Keratinocyte (primary cell): ENCODE data around the gene BICDL2. TPM values are rescaled to one million over a fixed set of nuclear protein-coding genes. Genes with fewer than 3 reads are reported as not detected.

ENCODE experiments used
- DNase-seq: peaks from one replicate; pipeline ENCODE4 v3.0.0-alpha.2; 2011; ENCODE audit warnings: low read depth, missing footprints, low spot score
- FAIRE-seq: peaks from 2 replicates; lab custom pipeline; 2011; peaks lifted over from hg19 to GRCh38; lab: Jason Lieb, UNC
- H2AFZ ChIP-seq: 2 replicates; pipeline ENCODE4 v1.6.0; 2012; ENCODE audit warnings: low read length, control low read depth, inconsistent platforms; ENCODE audit not compliant: control insufficient read depth
- H3K27ac ChIP-seq: 2 replicates; pipeline ENCODE4 v1.5.1; 2011; ENCODE audit warnings: low read length; ENCODE audit not compliant: control insufficient read depth, insufficient read depth
- H3K27me3 ChIP-seq: 3 replicates; pipeline ENCODE4 v1.6.0; 2011; ENCODE audit warnings: low read length; ENCODE audit not compliant: control insufficient read depth, insufficient read depth; ENCODE audit errors: extremely low read depth
- H3K36me3 ChIP-seq, 2 experiments: 2 replicates in 1 of 2; 3 replicates in 1 of 2; pipeline ENCODE4 v1.5.1; 2011; ENCODE audit warnings: low read length in 2 of 2, mild to moderate bottlenecking in 1 of 2; ENCODE audit not compliant: control insufficient read depth in 2 of 2, insufficient read depth in 2 of 2; ENCODE audit errors: extremely low read depth in 1 of 2
- H3K4me1 ChIP-seq: 3 replicates; pipeline ENCODE4 v1.5.1; 2011; ENCODE audit warnings: low read length; ENCODE audit not compliant: control insufficient read depth, insufficient read depth; ENCODE audit errors: extremely low read depth
- H3K4me2 ChIP-seq: 3 replicates; pipeline ENCODE4 v1.6.0; 2011; ENCODE audit warnings: low read depth, low read length; ENCODE audit not compliant: control insufficient read depth, insufficient read depth; ENCODE audit errors: extremely low read depth
- H3K4me3 ChIP-seq, 3 experiments: fragments of 200-600 bp in 1 of 3; sonication (generic) in 1 of 3; 2 replicates in 2 of 3; 3 replicates in 1 of 3; pipeline ENCODE4 v1.5.1; 2011 to 2016; ENCODE audit warnings: low read length in 3 of 3, mild to moderate bottlenecking in 3 of 3, control low read depth in 2 of 3, inconsistent platforms in 1 of 3, low read depth in 1 of 3, mixed read lengths in 1 of 3, mixed run types in 1 of 3, moderate library complexity in 1 of 3; ENCODE audit not compliant: control insufficient read depth in 2 of 3, insufficient read depth in 2 of 3; ENCODE audit errors: extremely low read depth in 1 of 3
- H3K79me2 ChIP-seq: 2 replicates; pipeline ENCODE4 v1.6.0; 2012; ENCODE audit warnings: low read length; ENCODE audit not compliant: control insufficient read depth, insufficient read depth
- H3K9ac ChIP-seq: 3 replicates; pipeline ENCODE4 v1.6.0; 2011; ENCODE audit warnings: low read length; ENCODE audit not compliant: control insufficient read depth, insufficient read depth; ENCODE audit errors: extremely low read depth
- H3K9me1 ChIP-seq: 3 replicates; pipeline ENCODE4 v1.6.0; 2011; ENCODE audit warnings: low read length; ENCODE audit not compliant: control insufficient read depth, insufficient read depth; ENCODE audit errors: extremely low read depth
- H3K9me3 ChIP-seq: 2 replicates; pipeline ENCODE4 v1.5.1; 2012; ENCODE audit warnings: low read depth, low read length; ENCODE audit not compliant: control insufficient read depth
- H4K20me1 ChIP-seq: 3 replicates; pipeline ENCODE4 v1.6.0; 2011; ENCODE audit warnings: low read length; ENCODE audit not compliant: control insufficient read depth, insufficient read depth; ENCODE audit errors: extremely low read depth
- EZH2 ChIP-seq: IDR thresholded peaks from one replicate; pipeline ENCODE4 v1.6.1; 2012; ENCODE audit warnings: inconsistent platforms, mild to moderate bottlenecking, low read length, moderate library complexity
- dilution Hi-C: fragments of 300-500 bp; cut with MboI; formaldehyde crosslinking; loops from one replicate; pipeline ENCODE4 v1.7.0; 2020; ENCODE audit warnings: low sequenced_read_pairs; ENCODE audit not compliant: extremely low pct_ligation_motif_present
- polyA plus RNA-seq, 5 experiments: library from polyadenylated mRNA; depleted of rRNA in 3 of 5; stranded (reverse) in 3 of 5; stranded (forward) in 1 of 5; unstranded in 1 of 5; fragments of >200 nt; gene quantifications; 1 replicate in 1 of 5; 2 replicates in 3 of 5; 3 replicates in 1 of 5; pipeline versions ENCODE4 v1.2.1 to v1.2.3, GENCODE V29; 2011 to 2012; ENCODE audit warnings: missing spikeins in 2 of 5, low read depth in 1 of 5, low replicate concordance in 1 of 5
- TF ChIP-seq, protein P1 (sequence below), 3 experiments: IDR thresholded peaks in 1 of 3; conservative IDR thresholded peaks in 1 of 3; optimal IDR thresholded peaks in 1 of 3; 2 replicates in 2 of 3; 3 replicates in 1 of 3; pipeline versions ENCODE3 to v1.5.1; 2011; ENCODE audit warnings: low read length in 3 of 3, mild to moderate bottlenecking in 3 of 3, moderate library complexity in 2 of 3, control low read depth in 1 of 3, inconsistent platforms in 1 of 3; ENCODE audit not compliant: insufficient read depth in 2 of 3; ENCODE audit errors: extremely low read depth in 1 of 3

Gene BICDL2
- polyA plus RNA-seq, 1 donor (not counting 4 experiments of a cell fraction or from before 2014, with no cell fraction given) = 1.3 TPM

DNA sequence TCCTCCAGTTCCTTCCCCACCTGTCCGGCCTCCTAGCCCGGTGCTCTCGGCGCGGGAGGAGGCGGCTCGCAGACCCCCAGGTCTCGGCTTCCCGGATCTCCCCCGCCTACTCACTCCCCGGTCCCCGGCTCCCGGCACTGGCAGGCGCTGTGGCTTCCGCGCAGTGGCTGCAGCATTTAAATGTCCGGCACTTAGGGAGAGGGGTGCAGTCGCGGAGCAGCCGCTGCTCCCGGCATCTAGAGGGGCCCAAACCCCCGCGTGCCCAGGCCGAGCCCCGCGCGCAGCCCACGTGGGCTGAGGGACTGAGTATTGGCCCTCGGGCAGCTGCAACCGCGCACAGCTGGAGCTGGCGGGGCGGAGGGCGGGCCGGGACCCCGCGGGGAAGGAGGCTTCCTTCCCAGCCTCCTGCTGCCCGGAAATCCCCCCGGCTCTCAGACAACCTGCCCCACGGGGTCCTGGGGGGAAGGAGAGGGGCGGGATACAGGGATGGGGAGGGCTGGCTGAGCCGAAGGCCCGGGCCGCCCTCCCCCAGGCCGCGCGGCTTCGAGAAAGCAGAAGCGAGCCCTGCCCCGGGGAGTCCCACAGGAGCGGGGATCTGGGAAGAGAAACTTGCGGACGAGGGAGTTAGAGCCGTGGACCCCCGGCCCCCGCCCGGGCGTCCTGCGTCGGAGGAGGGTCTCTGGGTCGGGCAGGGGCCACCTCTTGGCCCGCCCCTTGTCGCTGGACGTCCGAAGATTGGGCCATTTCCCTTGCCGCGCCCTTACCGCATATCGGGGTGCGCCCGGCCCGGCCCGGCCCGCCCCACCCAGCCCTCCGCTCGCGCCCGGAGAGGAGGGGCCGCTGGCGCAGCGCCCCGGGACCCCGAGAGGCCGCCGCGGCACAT, 9.3 kb upstream of the BICDL2 start, which contains the start of gene MMP25:
Gene MMP25, plus strand, starts transcription at position 804 of the 883 bp plus-strand sequence. CDS start 357 bp downstream, outside the sequence.
- dilution Hi-C loops = no loop called here
- Histone ChIP-seq H3K27ac (no peak within 1 kb of the TSS), H3K36me3 (no peaks in the 10 kb centered on the region), H3K9ac (peak within 1 kb of the TSS; percentile 44), H3K4me3 (peak within 1 kb of the TSS; percentile 43 to 67 (median 57)), H3K79me2 (no peaks in the 10 kb centered on the region), H4K20me1 (no peaks in the 10 kb centered on the region), H3K9me3 (no peaks in the 10 kb centered on the region), H3K4me1 (no peaks in the 10 kb centered on the region), H2AFZ (peak within 1 kb of the TSS; percentile 33), H3K27me3 (peaks cover 46% of the 10 kb centered on the region), H3K9me1 (no peaks in the 10 kb centered on the region), H3K4me2 (peak within 1 kb of the TSS; percentile 84)
- no peak for DNase-seq
- no peak for FAIRE-seq
- TF ChIP-seq, protein P1, sequence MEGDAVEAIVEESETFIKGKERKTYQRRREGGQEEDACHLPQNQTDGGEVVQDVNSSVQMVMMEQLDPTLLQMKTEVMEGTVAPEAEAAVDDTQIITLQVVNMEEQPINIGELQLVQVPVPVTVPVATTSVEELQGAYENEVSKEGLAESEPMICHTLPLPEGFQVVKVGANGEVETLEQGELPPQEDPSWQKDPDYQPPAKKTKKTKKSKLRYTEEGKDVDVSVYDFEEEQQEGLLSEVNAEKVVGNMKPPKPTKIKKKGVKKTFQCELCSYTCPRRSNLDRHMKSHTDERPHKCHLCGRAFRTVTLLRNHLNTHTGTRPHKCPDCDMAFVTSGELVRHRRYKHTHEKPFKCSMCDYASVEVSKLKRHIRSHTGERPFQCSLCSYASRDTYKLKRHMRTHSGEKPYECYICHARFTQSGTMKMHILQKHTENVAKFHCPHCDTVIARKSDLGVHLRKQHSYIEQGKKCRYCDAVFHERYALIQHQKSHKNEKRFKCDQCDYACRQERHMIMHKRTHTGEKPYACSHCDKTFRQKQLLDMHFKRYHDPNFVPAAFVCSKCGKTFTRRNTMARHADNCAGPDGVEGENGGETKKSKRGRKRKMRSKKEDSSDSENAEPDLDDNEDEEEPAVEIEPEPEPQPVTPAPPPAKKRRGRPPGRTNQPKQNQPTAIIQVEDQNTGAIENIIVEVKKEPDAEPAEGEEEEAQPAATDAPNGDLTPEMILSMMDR (optimal IDR thresholded peaks at IDR 0.05 in 1 of 3, IDR thresholded peaks at IDR 0.05 in 1 of 3, conservative IDR thresholded peaks at IDR 0.05 in 1 of 3; ENCODE audit: extremely low read depth in 1 of 3, insufficient read depth in 2 of 3, low read length in 3 of 3) = no peak
- peak; percentile 85 for TF ChIP-seq EZH2

- H3K27ac ChIP-seq = no peak overlapping the region
- no peaks in the 10 kb centered on the region for H3K9me3 ChIP-seq
- no peaks in the 10 kb centered on the region for H3K4me1 ChIP-seq
- H2AFZ ChIP-seq = no peak overlapping the region
- DNase-seq (no peak), FAIRE-seq (no peak)
- H4K20me1 ChIP-seq = no peaks in the 10 kb centered on the region
- H3K9ac ChIP-seq = no peak overlapping the region
- dilution Hi-C loops = no loop called here
- H3K27me3 ChIP-seq = peaks cover 41% of the 10 kb centered on the region
- no peaks in the 10 kb centered on the region for H3K36me3 ChIP-seq
- H3K4me2 ChIP-seq = no peak overlapping the region
- no peaks in the 10 kb centered on the region for H3K9me1 ChIP-seq
- TF ChIP-seq EZH2 = no peak
- TF ChIP-seq, protein P1 (optimal IDR thresholded peaks at IDR 0.05 in 1 of 3, IDR thresholded peaks at IDR 0.05 in 1 of 3, conservative IDR thresholded peaks at IDR 0.05 in 1 of 3; ENCODE audit: extremely low read depth in 1 of 3, insufficient read depth in 2 of 3, low read length in 3 of 3) = no peak
- no peaks in the 10 kb centered on the region for H3K79me2 ChIP-seq
- no peak overlapping the region for H3K4me3 ChIP-seq
Observed at GRCh38 chr16:3044708-3045107, 8.0 kb upstream of the BICDL2 start.
